Astrocyte (in vitro differentiated cells and primary cell): ENCODE results near the gene TMED10. TPM values are rescaled to one million over a fixed set of nuclear protein-coding genes. Genes with fewer than 3 reads are reported as not detected.
"Not testable (repeated sequence)": the region's sequence is repeated elsewhere in the genome, so short reads cannot be mapped to it uniquely, and the experiment has no call there.

Experiments used
- DNase-seq: peaks from one replicate; pipeline ENCODE4 v3.0.0-alpha.2; 2010; ENCODE audit warnings: low read depth
- FAIRE-seq: peaks from 2 replicates; lab custom pipeline; 2011; peaks lifted over from hg19 to GRCh38; lab: Jason Lieb, UNC
- H2AFZ ChIP-seq: 2 replicates; pipeline ENCODE4 v1.6.0; 2012; ENCODE audit warnings: low read depth, low read length, inconsistent platforms
- H3K27ac ChIP-seq: 2 replicates; pipeline ENCODE4 v1.5.1; 2011; ENCODE audit warnings: low read depth, low read length, inconsistent platforms
- H3K27me3 ChIP-seq: 2 replicates; pipeline ENCODE4 v1.6.0; 2011; ENCODE audit warnings: low read length, inconsistent platforms; ENCODE audit not compliant: insufficient read depth
- H3K36me3 ChIP-seq: 2 replicates; pipeline ENCODE4 v1.5.1; 2011; ENCODE audit warnings: low read length, inconsistent platforms; ENCODE audit not compliant: insufficient read depth
- H3K4me1 ChIP-seq: 2 replicates; pipeline ENCODE4 v1.5.1; 2011; ENCODE audit warnings: low read length, inconsistent platforms; ENCODE audit not compliant: insufficient read depth
- H3K4me2 ChIP-seq: 2 replicates; pipeline ENCODE4 v1.6.0; 2012; ENCODE audit warnings: low read length, inconsistent platforms
- H3K4me3 ChIP-seq: 2 replicates; pipeline ENCODE4 v1.5.1; 2011; ENCODE audit warnings: low read depth, mild to moderate bottlenecking, low read length, inconsistent platforms; ENCODE audit not compliant: insufficient read depth
- H3K79me2 ChIP-seq: 2 replicates; pipeline ENCODE4 v1.6.0; 2012; ENCODE audit warnings: mild to moderate bottlenecking, low read length, inconsistent platforms; ENCODE audit not compliant: insufficient read depth
- H3K9ac ChIP-seq: 2 replicates; pipeline ENCODE4 v1.6.0; 2012; ENCODE audit warnings: mild to moderate bottlenecking, low read length, inconsistent platforms
- H3K9me3 ChIP-seq: 2 replicates; pipeline ENCODE4 v1.5.1; 2012; ENCODE audit warnings: low read depth, mild to moderate bottlenecking, low read length, inconsistent platforms; ENCODE audit not compliant: insufficient read depth
- H4K20me1 ChIP-seq: 2 replicates; pipeline ENCODE4 v1.6.0; 2012; ENCODE audit warnings: low read length, inconsistent platforms; ENCODE audit not compliant: insufficient read depth
- H3K27ac Mint-ChIP-seq: one replicate; pipeline ENCODE4 v1.8.0; 2021; ENCODE audit warnings: mild to moderate bottlenecking, mixed read lengths; ENCODE audit not compliant: unreplicated experiment
- H3K27me3 Mint-ChIP-seq: one replicate; pipeline ENCODE4 v1.8.0; 2021; ENCODE audit warnings: low read depth, mixed read lengths; ENCODE audit not compliant: unreplicated experiment
- H3K36me3 Mint-ChIP-seq: one replicate; pipeline ENCODE4 v1.8.0; 2021; ENCODE audit warnings: low read depth, mixed read lengths; ENCODE audit not compliant: unreplicated experiment
- H3K4me1 Mint-ChIP-seq: one replicate; pipeline ENCODE4 v1.8.0; 2021; ENCODE audit warnings: low read depth, mixed read lengths; ENCODE audit not compliant: unreplicated experiment
- H3K4me3 Mint-ChIP-seq: one replicate; pipeline ENCODE4 v1.8.0; 2021; ENCODE audit warnings: mild to moderate bottlenecking, moderate library complexity, mixed read lengths; ENCODE audit not compliant: unreplicated experiment
- H3K9me3 Mint-ChIP-seq: one replicate; pipeline ENCODE4 v1.8.0; 2021; ENCODE audit warnings: mild to moderate bottlenecking, mixed read lengths; ENCODE audit not compliant: unreplicated experiment
- EZH2 ChIP-seq: IDR thresholded peaks from 2 replicates; pipeline ENCODE4 v1.6.1; 2012; ENCODE audit warnings: mild to moderate bottlenecking, low read length, inconsistent platforms; ENCODE audit not compliant: insufficient read depth
- total RNA-seq: library from RNA; stranded (reverse); gene quantifications from 2 replicates; pipeline ENCODE4 v1.2.1, GENCODE V29; 2021
- TF ChIP-seq, protein P1 (sequence below): IDR thresholded peaks from 2 replicates; pipeline ENCODE4 v1.5.1; 2011; ENCODE audit warnings: low read depth, mild to moderate bottlenecking, inconsistent platforms, low read length, moderate library complexity; ENCODE audit not compliant: insufficient read depth

The TMED10 gene
- total RNA-seq, 1 donor from 2014 or later = 331 TPM

DNA sequence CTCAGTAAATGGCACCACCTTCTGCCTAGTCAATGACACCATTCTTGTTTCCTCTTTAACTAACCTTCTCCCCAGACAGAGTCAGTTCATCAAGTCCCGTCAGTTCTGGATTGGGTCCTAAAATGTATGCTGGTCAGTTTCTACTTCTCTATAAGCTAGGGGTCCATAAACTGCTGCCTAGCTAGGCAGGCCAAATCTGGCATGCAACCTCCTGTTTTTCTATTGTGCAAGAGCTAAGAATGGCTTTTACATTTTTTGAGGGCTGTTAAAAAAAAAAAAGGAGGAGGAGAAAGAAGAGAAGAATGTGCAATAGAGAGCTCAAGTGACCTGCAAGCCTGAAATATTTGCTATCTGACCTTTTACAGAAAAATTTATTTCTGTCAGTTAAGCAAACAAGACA is 6.4 kb upstream of the TMED10 start:
- Mint-ChIP-seq H3K27ac (peak overlapping the region; percentile 91), H3K27me3 (no peaks in the 10 kb centered on the region), H3K4me1 (peaks cover 13% of the 10 kb centered on the region), H3K9me3 (no peaks in the 10 kb centered on the region), H3K4me3 (no peak overlapping the region), H3K36me3 (no peaks in the 10 kb centered on the region)
- H3K9me3 ChIP-seq = no peaks in the 10 kb centered on the region
- H3K36me3 ChIP-seq = no peaks in the 10 kb centered on the region
- peaks cover 7% of the 10 kb centered on the region for H3K4me1 ChIP-seq
- no peak overlapping the region for H3K4me3 ChIP-seq
- FAIRE-seq = no peak
- no peak overlapping the region for H2AFZ ChIP-seq
- H3K27me3 ChIP-seq = no peaks in the 10 kb centered on the region
- no peaks in the 10 kb centered on the region for H4K20me1 ChIP-seq
- H3K27ac ChIP-seq = no peak overlapping the region
- no peak for TF ChIP-seq EZH2
- TF ChIP-seq, protein P1, sequence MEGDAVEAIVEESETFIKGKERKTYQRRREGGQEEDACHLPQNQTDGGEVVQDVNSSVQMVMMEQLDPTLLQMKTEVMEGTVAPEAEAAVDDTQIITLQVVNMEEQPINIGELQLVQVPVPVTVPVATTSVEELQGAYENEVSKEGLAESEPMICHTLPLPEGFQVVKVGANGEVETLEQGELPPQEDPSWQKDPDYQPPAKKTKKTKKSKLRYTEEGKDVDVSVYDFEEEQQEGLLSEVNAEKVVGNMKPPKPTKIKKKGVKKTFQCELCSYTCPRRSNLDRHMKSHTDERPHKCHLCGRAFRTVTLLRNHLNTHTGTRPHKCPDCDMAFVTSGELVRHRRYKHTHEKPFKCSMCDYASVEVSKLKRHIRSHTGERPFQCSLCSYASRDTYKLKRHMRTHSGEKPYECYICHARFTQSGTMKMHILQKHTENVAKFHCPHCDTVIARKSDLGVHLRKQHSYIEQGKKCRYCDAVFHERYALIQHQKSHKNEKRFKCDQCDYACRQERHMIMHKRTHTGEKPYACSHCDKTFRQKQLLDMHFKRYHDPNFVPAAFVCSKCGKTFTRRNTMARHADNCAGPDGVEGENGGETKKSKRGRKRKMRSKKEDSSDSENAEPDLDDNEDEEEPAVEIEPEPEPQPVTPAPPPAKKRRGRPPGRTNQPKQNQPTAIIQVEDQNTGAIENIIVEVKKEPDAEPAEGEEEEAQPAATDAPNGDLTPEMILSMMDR = no peak
- peak overlapping the region; percentile 33 for H3K4me2 ChIP-seq
- DNase-seq = peak; percentile 65
- H3K79me2 ChIP-seq = no peaks in the 10 kb centered on the region
- no peak overlapping the region for H3K9ac ChIP-seq

- not testable (repeated sequence) for H3K9me3 ChIP-seq, H3K4me3 Mint-ChIP-seq, FAIRE-seq, DNase-seq, H3K9me3 Mint-ChIP-seq, H3K4me1 ChIP-seq, H3K36me3 ChIP-seq, H3K27ac Mint-ChIP-seq, H2AFZ ChIP-seq, H3K27me3 ChIP-seq, H3K36me3 Mint-ChIP-seq, H3K27me3 Mint-ChIP-seq, H3K4me3 ChIP-seq, H3K27ac ChIP-seq, H3K79me2 ChIP-seq, H3K9ac ChIP-seq, H3K4me2 ChIP-seq, H4K20me1 ChIP-seq
- peaks cover 13% of the 10 kb centered on the region for H3K4me1 Mint-ChIP-seq
Measured at GRCh38 chr14:75182163-75182562, 5.8 kb upstream of the TMED10 start.

DNA sequence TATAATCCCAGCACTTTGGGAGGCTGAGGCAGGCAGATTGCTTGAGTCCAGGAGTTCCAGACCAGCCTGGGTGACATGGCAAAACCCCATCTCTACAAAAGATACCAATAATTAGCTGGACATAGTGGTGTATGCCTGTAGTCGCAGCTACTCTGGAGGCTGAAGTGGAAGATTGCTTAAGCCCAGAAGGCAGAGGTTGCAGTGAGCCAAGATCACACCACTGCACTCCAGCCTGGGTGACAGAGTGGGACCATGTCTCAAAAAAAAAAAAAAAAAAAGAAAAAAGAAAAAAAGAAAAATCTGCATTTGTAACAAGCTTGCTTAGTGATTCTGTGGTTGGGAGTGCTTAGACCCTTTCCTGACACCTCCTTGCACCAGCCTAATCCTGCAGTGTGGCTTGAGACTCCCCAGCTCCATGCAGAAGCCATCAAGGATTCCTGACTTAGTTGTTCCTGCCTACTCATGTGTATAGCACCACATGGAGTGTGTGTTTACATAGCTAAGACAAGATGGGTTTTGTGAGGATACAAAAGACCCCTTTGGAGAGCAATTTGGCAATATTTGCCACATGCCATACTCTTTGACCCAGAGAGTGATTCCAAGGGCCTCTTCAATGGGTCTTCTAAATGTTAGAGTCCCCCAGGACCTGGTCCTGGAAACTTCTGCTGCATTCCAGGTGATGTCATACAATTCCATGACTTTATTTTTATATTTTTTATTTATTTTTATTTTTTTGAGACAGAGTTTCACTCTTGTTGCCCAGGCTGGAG is 5.1 kb upstream of the TMED10 start:
- H3K27me3 ChIP-seq = no peaks in the 10 kb centered on the region
- no peaks in the 10 kb centered on the region for H3K9me3 ChIP-seq
- FAIRE-seq = no peak
- no peak overlapping the region for H3K27ac ChIP-seq
- no peaks in the 10 kb centered on the region for H4K20me1 ChIP-seq
- peaks cover under 1% of the 10 kb centered on the region for H3K79me2 ChIP-seq
- no peak for TF ChIP-seq EZH2
- TF ChIP-seq, protein P1 = no peak
- peaks cover 7% of the 10 kb centered on the region for H3K4me1 ChIP-seq
- no peak overlapping the region for H2AFZ ChIP-seq
- Mint-ChIP-seq H3K4me3 (no peak overlapping the region), H3K4me1 (peaks cover 13% of the 10 kb centered on the region), H3K27me3 (no peaks in the 10 kb centered on the region), H3K27ac (no peak overlapping the region), H3K9me3 (no peaks in the 10 kb centered on the region), H3K36me3 (no peaks in the 10 kb centered on the region)
- no peak overlapping the region for H3K4me3 ChIP-seq
- DNase-seq = no peak
- no peak overlapping the region for H3K4me2 ChIP-seq
- no peaks in the 10 kb centered on the region for H3K36me3 ChIP-seq
- no peak overlapping the region for H3K9ac ChIP-seq
